HepG2 (cell line): Measurements from ENCODE around the gene PRR35. TPM values are rescaled to one million over a fixed set of nuclear protein-coding genes. Genes with fewer than 3 reads are reported as not detected.

ENCODE experiments used
- ATAC-seq: fragments of 200-7000 bp; cut with Tn5 transposase; 3 replicates; pipeline ENCODE4 v1.9.1; 2020; ENCODE audit warnings: mild to moderate bottlenecking, moderate library complexity
- BruUV-seq: library from RNA; stranded (reverse); fragments of 400-500 nt; replicated peaks from 2 replicates; lab custom pipeline; 2021; lab: Mats Ljungman, UMichigan
- CTCF ChIA-PET: fragments of 300-600 bp; formaldehyde crosslinking; extraction: SDS; loops from one replicate; lab custom pipeline; 2021; ENCODE audit warnings: low total read pairs, inconsistent platforms, low intra/inter-chr PET ratio; lab: Yijun Ruan, JAX
- POLR2A ChIA-PET: fragments of 350-600 bp; sonication (Branson Sonifier 250); formaldehyde crosslinking; loops from one replicate; lab custom pipeline; 2020; ENCODE audit warnings: antibody characterized with exemption, inconsistent platforms; lab: Yijun Ruan, JAX
- DNase-seq: peaks from one replicate; pipeline ENCODE4 v3.0.0-alpha.2; 2015; ENCODE audit warnings: low spot score
- FAIRE-seq: peaks from 3 replicates; lab custom pipeline; 2011; peaks lifted over from hg19 to GRCh38; lab: Jason Lieb, UNC
- H2AFZ ChIP-seq: one replicate; pipeline ENCODE4 v1.6.1; 2011; ENCODE audit warnings: low read length, inconsistent platforms
- H3K27ac ChIP-seq: fragments of 300-600 bp; 3 replicates; pipeline ENCODE4 v1.8.0; 2011; ENCODE audit warnings: mixed run types, mild to moderate bottlenecking, mixed read lengths, low read length, inconsistent platforms; ENCODE audit not compliant: insufficient read depth; ENCODE audit errors: extremely low read length
- H3K27me3 ChIP-seq, 2 experiments: fragments of 200-600 bp in 1 of 2; 2 replicates in 1 of 2; 3 replicates in 1 of 2; pipeline versions ENCODE4 v1.6.0 to v1.8.0; 2011; ENCODE audit warnings: low read length in 2 of 2, mild to moderate bottlenecking in 2 of 2, moderate library complexity in 2 of 2, inconsistent platforms in 1 of 2; ENCODE audit not compliant: insufficient read depth in 2 of 2, control insufficient read depth in 1 of 2
- H3K36me3 ChIP-seq, 2 experiments: fragments of 200-600 bp in 1 of 2; replicated peaks in 1 of 2; 2 replicates in 1 of 2; 3 replicates in 1 of 2; pipeline versions ENCODE4 v1.5.1 to v1.8.0; 2011; ENCODE audit warnings: low read length in 2 of 2, inconsistent platforms in 1 of 2; ENCODE audit not compliant: insufficient read depth in 2 of 2, control insufficient read depth in 1 of 2
- H3K4me1 ChIP-seq: 2 replicates; pipeline ENCODE4 v1.5.1; 2012; ENCODE audit warnings: low read length, inconsistent platforms; ENCODE audit not compliant: insufficient read depth
- H3K4me2 ChIP-seq: 2 replicates; pipeline ENCODE4 v1.6.0; 2011; ENCODE audit warnings: low read depth, low read length, inconsistent platforms
- H3K4me3 ChIP-seq, 3 experiments: fragments of 200-600 bp in 1 of 3; sonication (generic), shearing (Covaris generic) in 1 of 3; replicated peaks in 1 of 3; 2 replicates each; pipeline ENCODE4 v1.5.1; 2011 to 2016; ENCODE audit warnings: low read length in 3 of 3, inconsistent platforms in 2 of 3, low read depth in 2 of 3, mild to moderate bottlenecking in 2 of 3, control low read depth in 1 of 3, mixed read lengths in 1 of 3; ENCODE audit not compliant: insufficient read depth in 1 of 3
- H3K79me2 ChIP-seq: one replicate; pipeline ENCODE4 v1.6.1; 2011; ENCODE audit warnings: low read length, inconsistent platforms; ENCODE audit not compliant: insufficient read depth
- H3K9ac ChIP-seq: 2 replicates; pipeline ENCODE4 v1.6.0; 2011; ENCODE audit warnings: mild to moderate bottlenecking, low read depth, low read length, inconsistent platforms; ENCODE audit not compliant: insufficient read depth
- H3K9me3 ChIP-seq: 2 replicates; pipeline ENCODE4 v1.5.1; 2012; ENCODE audit warnings: mild to moderate bottlenecking, low read length
- H4K20me1 ChIP-seq: 2 replicates; pipeline ENCODE4 v1.6.0; 2011; ENCODE audit warnings: inconsistent platforms, mild to moderate bottlenecking, low read length, moderate library complexity; ENCODE audit not compliant: insufficient read depth
- FLYWCH1 ChIP-seq: sonication (generic); formaldehyde crosslinking; IDR thresholded peaks from 2 replicates; pipeline ENCODE4 v1.8.1; 2023; ENCODE audit warnings: mild to moderate bottlenecking, missing genetic modification reagents
- GABPB1 ChIP-seq: IDR thresholded peaks from 2 replicates; pipeline ENCODE4 v1.6.1; 2016; ENCODE audit warnings: mild to moderate bottlenecking, missing genetic modification reagents, moderate library complexity, missing compliant biosample characterization
- HIVEP1 ChIP-seq: sonication (generic); formaldehyde crosslinking; IDR thresholded peaks from 2 replicates; pipeline ENCODE4 v1.4.0; 2020; ENCODE audit warnings: mild to moderate bottlenecking, missing genetic modification reagents
- HNRNPLL ChIP-seq: fragments of 200-400 bp; formaldehyde crosslinking; IDR thresholded peaks from 2 replicates; pipeline ENCODE4 v1.6.1; 2017; ENCODE audit warnings: mild to moderate bottlenecking, low read depth, low read length; ENCODE audit not compliant: poor library complexity, severe bottlenecking
- IRF9 ChIP-seq: sonication (generic); formaldehyde crosslinking; IDR thresholded peaks from 2 replicates; pipeline ENCODE4 v1.8.0; 2022; ENCODE audit warnings: missing genetic modification reagents, mild to moderate bottlenecking, borderline replicate concordance
- KDM5B ChIP-seq: sonication (generic); formaldehyde crosslinking; IDR thresholded peaks from 2 replicates; pipeline ENCODE4 v1.4.0; 2020; ENCODE audit warnings: missing genetic modification reagents, mild to moderate bottlenecking, borderline replicate concordance
- MYPOP ChIP-seq: sonication (generic); formaldehyde crosslinking; IDR thresholded peaks from 2 replicates; pipeline ENCODE4 v1.8.1; 2023; ENCODE audit warnings: mild to moderate bottlenecking, moderate library complexity, missing genetic modification reagents
- RARG ChIP-seq: sonication (generic); formaldehyde crosslinking; IDR thresholded peaks from 2 replicates; pipeline ENCODE4 v1.4.0; 2020; ENCODE audit warnings: low read depth, mild to moderate bottlenecking, missing genetic modification reagents
- XRCC5 ChIP-seq: fragments of 200-400 bp; formaldehyde crosslinking; optimal IDR thresholded peaks from 2 replicates; pipeline ENCODE3; 2017; ENCODE audit warnings: mild to moderate bottlenecking, low read length
- ZBTB33 ChIP-seq: sonication (generic); formaldehyde crosslinking; IDR thresholded peaks from 2 replicates; pipeline ENCODE4 v1.4.0; 2020; ENCODE audit warnings: missing genetic modification reagents
- ZNF530 ChIP-seq: sonication (generic); formaldehyde crosslinking; IDR thresholded peaks from 2 replicates; pipeline ENCODE4 v1.5.0; 2020; ENCODE audit warnings: low read depth, mild to moderate bottlenecking, missing genetic modification reagents
- ZNF547 ChIP-seq: sonication (generic); formaldehyde crosslinking; IDR thresholded peaks from 2 replicates; pipeline ENCODE4 v1.5.1; 2020; ENCODE audit warnings: mild to moderate bottlenecking, missing genetic modification reagents
- ZNF691 ChIP-seq: sonication (generic); formaldehyde crosslinking; IDR thresholded peaks from 2 replicates; pipeline ENCODE4 v1.4.0; 2020; ENCODE audit warnings: missing genetic modification reagents, low read depth, mild to moderate bottlenecking, borderline replicate concordance
- ZNF710 ChIP-seq: sonication (generic); formaldehyde crosslinking; IDR thresholded peaks from 2 replicates; pipeline ENCODE4 v1.5.0; 2020; ENCODE audit warnings: mild to moderate bottlenecking, missing genetic modification reagents, borderline replicate concordance
- WGBS: methylation state at CpG from one replicate; pipeline ENCODE4 v1.1.6; 2017; ENCODE audit warnings: low lambda C conversion rate; 5-methylcytosine and 5-hydroxymethylcytosine counted together
- in situ Hi-C: cut with HindIII; loops from 2 replicates; pipeline ENCODE4 v1.10.0; 2017; ENCODE audit warnings: low pct_unique_long_range_greater_than_20kb; ENCODE audit not compliant: extremely low pct_ligation_motif_present
- intact Hi-C: fragments of 100-400 bp; cut with micrococcal nuclease; formaldehyde crosslinking; loops from one replicate; pipeline ENCODE4 v1.10.0; 2022; ENCODE audit not compliant: unreplicated experiment
- polyA plus RNA-seq, 8 experiments: library from polyadenylated mRNA; depleted of rRNA in 3 of 8; stranded (reverse) in 7 of 8; unstranded in 1 of 8; fragments of >200 nt; fragmentation: Illumina TruSeq in 4 of 8; extraction: Trizol in 4 of 8; gene quantifications; 2 replicates each; pipeline versions ENCODE4 v1.2.1 to v1.2.3, GENCODE V29; 2011 to 2016; ENCODE audit warnings: low read depth in 4 of 8, missing spikeins in 1 of 8, mixed read lengths in 1 of 8; ENCODE audit not compliant: insufficient read depth in 1 of 8
- total RNA-seq, 5 experiments: library from RNA; depleted of rRNA; stranded (reverse); fragments of >200 nt; fragmentation: Illumina TruSeq; extraction: Trizol; gene quantifications; 2 replicates each; pipeline ENCODE4 v1.2.3, GENCODE V29; 2016; ENCODE audit warnings: low read depth in 1 of 5

PRR35 gene
- total and polyA plus RNA-seq, 2 of the 13 experiments (the other 11 are each of a cell fraction or from before 2014, with no cell fraction given) = 0.07 to 0.16 TPM

- in situ Hi-C loops = no loop called here
- intact Hi-C loops = no loop called here
- ChIA-PET POLR2A (no interaction called here), CTCF (interaction anchor here (0.6 to 1.7 kb wide), 3 partner anchors 31 to 75 kb away, joined by 3 to 11 read pairs (median 3); no protein-coding TSS in a partner anchor)
- peak overlapping the region; percentile 49 for H3K27ac ChIP-seq
- no peak overlapping the region for H2AFZ ChIP-seq
- peak overlapping the region; percentile 57 for H3K4me2 ChIP-seq
- ATAC-seq = peak; percentile 90
- H3K36me3 ChIP-seq = peaks cover 1 to 9% of the 10 kb centered on the region in 2 experiments; a peak in 1 of 5 replicates
- BruUV-seq = no TSS peak
- no peaks in the 10 kb centered on the region for H4K20me1 ChIP-seq
- H3K9me3 ChIP-seq = no peaks in the 10 kb centered on the region
- H3K4me3 ChIP-seq = peak overlapping the region; percentile 21 to 47 (median 42); a peak in 4 of 6 replicates
- WGBS = 50% methylated on average over 18 of the region's 28 CpGs
- H3K4me1 ChIP-seq = peaks cover 17% of the 10 kb centered on the region
- DNase-seq = peak; percentile 73
- H3K79me2 ChIP-seq = peaks cover 2% of the 10 kb centered on the region
- H3K27me3 ChIP-seq = no peaks in the 10 kb centered on the region
- FAIRE-seq = peak; percentile 58
- peak overlapping the region; percentile 46 for H3K9ac ChIP-seq
- no peak for TF ChIP-seq FLYWCH1 (CRISPR knock-in tag)
- TF ChIP-seq KDM5B (CRISPR knock-in tag) = peak; percentile 66; the same call in 1 of the 2 replicates
- peak; percentile 98 for TF ChIP-seq ZBTB33 (CRISPR knock-in tag)
- TF ChIP-seq ZNF530 = no peak
- peak; percentile 60 for TF ChIP-seq GABPB1 (CRISPR knock-in tag)
- TF ChIP-seq IRF9 (CRISPR knock-in tag) = no peak
- TF ChIP-seq ZNF691 (CRISPR knock-in tag) = no peak; the same call in 1 of the 2 replicates
- peak; percentile 90 for TF ChIP-seq XRCC5
- no peak for TF ChIP-seq MYPOP (CRISPR knock-in tag)
- peak; percentile 53; the same call in 1 of the 2 replicates for TF ChIP-seq HIVEP1 (CRISPR knock-in tag)
- peak; percentile 44 for TF ChIP-seq HNRNPLL
- TF ChIP-seq ZNF710 = peak; percentile 52; the same call in 1 of the 2 replicates
- TF ChIP-seq ZNF547 (CRISPR knock-in tag) = 0 out of 2 replicates have a peak, but pooled peaks have one; percentile 28
- TF ChIP-seq RARG = no peak
Measured at GRCh38 chr16:610513-611381, 50.6 kb downstream of the PRR35 start.
